ENCODE results near the gene PCNX1.

PCNX1 gene

DNA sequence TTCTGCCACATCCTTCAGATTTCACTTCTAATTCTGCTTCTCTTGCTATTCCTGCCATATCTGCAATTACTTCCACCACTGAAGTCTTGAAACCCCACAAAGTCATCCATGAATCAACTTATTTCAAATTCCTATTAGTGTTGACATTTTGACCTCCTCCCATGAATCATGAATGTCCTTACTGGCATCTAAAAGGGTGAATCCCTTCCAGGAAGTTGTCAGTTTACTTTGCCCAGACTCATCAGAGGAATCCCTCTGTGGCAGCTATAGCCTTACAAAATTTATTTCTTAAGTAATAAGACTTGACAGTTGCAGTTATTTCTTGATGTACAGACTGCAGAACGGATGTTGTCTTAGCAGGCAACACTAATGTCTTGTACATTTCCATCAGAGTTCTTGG, 162.9 kb downstream of the PCNX1 start:
- no peak for DNase-seq (ENCODE audit: low read depth in 1 of 2, low spot score in 1 of 2)

DNA sequence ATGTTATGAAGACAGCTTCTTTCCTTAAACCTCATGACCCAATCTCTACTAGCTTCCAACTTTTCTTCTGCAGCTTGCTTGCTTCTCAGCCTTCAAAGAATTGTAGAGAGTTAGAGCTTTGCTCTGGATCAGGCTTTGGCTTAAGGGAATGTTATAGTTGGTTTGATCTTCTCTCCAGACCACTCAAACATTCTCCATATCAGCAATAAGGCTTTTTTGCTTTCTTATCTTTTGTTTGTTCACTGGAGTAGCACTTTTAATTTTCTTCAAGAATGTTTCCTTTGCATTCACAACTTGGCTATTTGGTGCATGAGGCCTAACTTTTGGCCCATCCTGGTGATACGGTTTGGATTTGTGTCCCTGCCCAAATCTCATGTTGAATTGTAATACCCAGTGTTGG, 163.8 kb downstream of the PCNX1 start:
- no peak for DNase-seq (ENCODE audit: low read depth in 1 of 2, low spot score in 1 of 2)

DNA sequence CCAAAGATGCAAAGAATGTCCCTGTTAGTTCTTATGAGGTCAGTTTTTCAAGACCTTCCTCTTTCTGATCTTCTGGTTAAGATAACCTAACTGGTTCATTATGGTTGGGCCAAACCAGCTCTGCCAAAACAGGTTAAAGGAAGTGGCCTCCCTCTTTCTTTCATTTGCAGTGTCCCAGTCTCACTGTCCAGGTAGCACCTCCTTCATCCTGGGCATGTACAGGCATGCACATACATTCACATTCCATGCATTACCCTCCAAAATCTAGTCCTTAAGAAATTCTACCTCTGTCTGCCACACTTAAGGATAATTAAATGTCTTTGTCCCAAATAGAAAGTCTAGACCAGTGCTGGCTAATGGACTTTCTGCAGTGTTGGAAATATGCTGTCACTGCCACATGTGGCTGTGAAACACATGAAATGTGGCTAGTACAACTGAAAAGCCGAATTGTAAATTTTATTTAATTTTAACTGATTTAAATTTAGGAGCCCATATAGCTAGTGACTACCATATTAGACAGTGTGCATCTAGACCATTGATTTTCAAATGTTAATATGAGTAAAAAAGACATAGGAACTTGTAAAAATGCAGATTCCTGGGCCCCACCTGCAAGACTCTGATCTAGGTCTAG, 169.3 kb downstream of the PCNX1 start:
- DNase-seq (ENCODE audit: low read depth in 1 of 2, low spot score in 1 of 2) = no peak

DNA sequence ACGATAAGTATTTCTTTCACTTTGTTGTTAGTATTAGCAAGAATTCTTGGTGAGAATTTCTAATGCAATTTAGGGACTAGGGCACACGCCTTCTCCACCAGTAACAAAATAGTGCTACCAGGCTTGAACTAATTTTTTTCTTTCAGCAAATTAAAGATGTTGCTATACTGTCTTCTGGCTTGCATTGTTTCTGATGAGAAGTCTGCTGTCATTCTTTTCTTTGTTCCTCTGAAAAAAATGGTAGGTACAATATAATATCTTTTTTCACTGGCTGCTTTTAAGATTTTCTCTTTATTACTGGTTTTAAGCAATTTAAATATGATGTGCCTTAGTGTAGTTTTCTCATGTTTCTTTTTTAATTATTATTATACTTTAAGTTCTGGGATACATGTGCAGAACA, 171.2 kb downstream of the PCNX1 start:
- DNase-seq (ENCODE audit: low read depth in 1 of 2, low spot score in 1 of 2) = no peak

DNA sequence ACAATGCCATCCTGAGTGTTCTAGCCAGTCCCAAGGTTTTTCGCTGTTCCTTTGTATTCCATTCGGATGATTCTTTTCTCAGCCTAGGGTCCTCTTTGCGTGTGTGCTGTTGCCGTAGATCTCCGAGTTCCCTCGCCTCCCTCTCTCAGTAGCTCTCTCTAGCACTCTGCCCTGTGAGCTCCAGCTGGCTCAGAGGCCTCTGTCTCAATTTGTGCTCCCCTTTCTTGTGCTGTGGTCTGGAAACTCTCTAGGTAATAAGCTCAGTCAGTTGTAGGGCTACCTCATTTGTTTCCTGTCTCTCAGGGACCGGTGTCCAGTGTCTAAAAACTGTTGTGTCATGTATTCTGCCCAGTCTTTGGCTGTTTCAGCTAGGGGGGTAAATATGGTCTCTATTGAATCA, 179.3 kb downstream of the PCNX1 start:
- no peak for DNase-seq (ENCODE audit: low read depth in 1 of 2, low spot score in 1 of 2)

DNA sequence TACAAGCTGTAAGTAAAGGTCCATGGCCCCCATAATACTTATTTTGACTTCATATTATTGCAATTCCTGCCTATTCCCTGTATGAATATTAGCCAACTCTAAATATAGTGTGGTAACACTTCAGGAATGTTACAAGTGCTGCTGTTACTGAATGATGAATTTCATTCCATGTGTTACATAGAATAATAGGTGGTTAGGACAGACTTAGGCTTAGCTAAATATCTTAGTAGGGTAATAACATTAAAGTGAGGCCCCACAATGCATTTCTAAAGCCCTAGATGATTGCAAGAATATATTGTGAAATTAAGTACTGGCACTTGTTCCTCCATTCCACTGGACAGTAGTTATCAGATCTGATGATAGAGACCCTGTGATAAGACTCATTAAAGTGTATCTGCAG, 182.7 kb downstream of the PCNX1 start:
- no peak for DNase-seq (ENCODE audit: low read depth in 1 of 2, low spot score in 1 of 2)

DNA sequence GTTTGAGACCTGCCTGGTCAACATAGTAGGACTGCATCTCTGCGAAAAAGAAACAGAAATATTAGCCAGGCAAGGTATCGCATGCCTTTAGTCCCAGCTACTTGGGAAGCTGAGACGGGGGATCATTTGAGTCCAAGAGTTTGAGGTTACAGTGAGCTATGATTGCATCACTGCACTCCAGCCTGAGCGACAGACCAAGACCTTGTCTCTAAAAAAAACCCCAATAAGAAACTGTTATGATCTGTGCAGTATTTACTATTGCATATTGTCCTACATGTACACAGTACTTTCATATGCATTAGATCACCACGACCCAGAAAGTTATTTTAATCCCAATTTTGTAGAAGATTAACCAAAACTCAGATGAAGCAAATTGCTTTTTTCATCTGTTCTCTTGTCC, 187.5 kb downstream of the PCNX1 start:
- no peak for DNase-seq (ENCODE audit: low read depth in 1 of 2, low spot score in 1 of 2)

DNA sequence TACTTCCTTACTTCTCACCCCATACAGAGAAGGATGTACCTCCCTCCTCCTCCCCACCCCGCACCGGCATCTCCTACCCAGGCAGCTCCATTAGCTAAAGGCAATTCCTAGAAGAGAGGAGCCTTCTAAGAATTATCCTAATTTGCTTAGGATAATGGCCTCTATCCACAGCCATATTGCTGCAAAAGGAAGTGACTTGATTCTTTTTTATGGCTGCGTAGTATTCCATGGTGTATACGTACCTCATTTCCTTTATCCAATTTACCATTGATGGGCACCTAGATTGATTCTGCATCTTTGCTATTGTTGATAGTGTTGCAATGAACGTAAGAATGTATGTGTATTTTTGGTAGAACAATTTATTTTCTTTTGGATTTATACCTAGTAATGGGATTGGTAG, 189.7 kb downstream of the PCNX1 start:
- no peak for DNase-seq (ENCODE audit: low read depth in 1 of 2, low spot score in 1 of 2)

DNA sequence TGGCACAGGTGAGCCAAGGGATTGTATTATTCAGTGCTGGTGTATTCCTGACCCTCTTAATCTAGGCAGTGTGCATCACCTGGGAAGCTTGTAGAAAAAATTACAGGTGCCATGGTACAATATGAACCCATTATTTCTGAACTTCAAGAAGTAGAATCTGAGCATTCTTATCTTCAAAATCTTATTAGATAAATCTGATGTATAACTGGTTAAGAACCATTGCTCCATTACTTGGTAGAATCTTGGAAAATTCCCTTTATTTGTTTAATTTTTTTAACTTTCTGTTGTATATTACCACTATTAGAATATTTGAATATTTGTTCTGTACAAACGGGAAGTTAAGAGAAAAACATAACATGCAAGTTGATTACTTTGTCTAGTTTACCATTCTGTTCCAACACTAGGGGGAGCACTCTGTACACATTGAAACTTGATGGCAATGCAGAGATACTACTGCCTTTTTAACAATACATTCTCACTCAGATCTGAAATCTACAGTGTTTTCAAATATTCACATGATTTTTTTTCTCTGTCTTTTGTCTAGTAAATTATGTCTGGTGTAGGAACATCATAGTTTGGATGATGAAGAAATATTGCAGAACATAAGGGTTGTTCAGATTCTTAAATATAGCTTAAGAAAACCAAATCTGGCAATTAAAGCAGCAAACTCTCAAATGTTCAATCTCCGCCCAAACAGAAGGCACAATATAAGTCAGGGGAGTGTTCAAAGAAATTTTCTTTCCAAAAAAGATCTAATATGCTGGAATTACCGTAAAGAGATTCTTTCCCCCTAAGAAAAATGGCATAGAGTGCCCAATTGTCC, 196.6 kb downstream of the PCNX1 start:
- no peak for DNase-seq (ENCODE audit: low read depth in 1 of 2, low spot score in 1 of 2)

DNA sequence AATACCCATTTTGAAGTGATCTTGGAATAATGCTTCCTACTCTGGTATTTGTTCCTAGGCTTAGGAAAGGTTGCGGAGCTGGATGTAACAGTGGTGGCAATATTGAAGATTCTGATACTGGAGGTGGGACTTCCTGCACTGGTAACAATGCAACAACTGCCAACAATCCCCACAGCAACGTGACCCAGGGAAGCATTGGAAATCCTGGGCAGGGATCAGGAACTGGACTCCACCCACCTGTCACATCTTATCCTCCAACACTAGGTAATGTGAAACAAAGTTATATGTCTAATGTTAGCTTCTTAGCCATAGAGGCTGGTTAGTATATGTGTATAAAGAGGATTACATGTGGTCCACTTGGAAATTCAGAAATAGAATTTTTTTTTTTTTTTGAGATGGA, 197.9 kb downstream of the PCNX1 start:
- no peak for DNase-seq (ENCODE audit: low read depth in 1 of 2, low spot score in 1 of 2)

DNA sequence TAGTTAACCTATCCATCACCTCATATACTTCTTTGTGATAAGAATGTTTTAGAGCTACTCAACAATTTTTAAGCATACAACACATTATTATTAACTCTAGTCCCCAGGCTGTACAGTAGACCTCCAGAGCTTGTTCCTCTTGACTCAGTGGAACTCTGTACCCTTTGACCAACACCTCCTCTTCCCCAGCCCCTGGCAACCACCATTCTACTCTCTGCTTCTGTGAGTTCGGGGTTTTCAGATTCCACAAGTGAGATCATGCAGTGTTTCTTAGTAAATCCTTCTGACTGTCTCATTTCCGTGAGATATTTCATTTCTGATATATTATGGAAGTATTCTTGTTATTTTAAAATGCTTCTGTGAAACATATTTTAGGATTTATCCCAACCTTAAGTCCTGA, 200.7 kb downstream of the PCNX1 start:
- no peak for DNase-seq (ENCODE audit: low read depth in 1 of 2, low spot score in 1 of 2)

DNA sequence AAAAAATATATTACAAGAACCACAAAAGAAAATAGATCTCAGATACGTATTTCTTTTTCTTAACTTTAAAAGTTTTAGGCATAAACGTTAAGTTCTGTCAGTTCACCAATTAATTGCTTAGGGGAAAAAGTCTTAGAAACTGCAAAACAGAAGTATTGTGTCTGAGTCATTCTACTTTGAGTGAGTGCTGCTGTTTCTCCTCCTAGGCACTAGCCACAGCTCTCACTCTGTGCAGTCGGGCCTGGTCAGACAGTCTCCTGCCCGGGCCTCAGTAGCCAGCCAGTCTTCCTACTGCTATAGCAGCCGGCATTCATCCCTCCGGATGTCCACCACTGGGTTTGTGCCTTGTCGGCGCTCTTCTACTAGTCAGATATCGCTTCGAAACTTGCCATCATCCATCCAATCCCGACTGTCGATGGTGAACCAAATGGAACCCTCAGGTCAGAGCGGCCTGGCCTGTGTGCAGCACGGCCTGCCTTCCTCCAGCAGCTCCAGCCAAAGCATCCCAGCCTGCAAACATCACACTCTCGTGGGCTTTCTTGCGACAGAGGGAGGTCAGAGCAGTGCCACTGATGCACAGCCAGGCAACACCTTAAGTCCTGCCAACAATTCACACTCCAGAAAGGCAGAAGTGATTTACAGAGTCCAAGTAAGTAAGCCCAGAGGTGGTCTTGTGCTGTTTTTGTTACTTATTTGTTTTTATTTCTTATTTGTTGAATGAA, 201.3 kb downstream of the PCNX1 start:
- no peak for DNase-seq (ENCODE audit: low read depth in 1 of 2, low spot score in 1 of 2)

DNA sequence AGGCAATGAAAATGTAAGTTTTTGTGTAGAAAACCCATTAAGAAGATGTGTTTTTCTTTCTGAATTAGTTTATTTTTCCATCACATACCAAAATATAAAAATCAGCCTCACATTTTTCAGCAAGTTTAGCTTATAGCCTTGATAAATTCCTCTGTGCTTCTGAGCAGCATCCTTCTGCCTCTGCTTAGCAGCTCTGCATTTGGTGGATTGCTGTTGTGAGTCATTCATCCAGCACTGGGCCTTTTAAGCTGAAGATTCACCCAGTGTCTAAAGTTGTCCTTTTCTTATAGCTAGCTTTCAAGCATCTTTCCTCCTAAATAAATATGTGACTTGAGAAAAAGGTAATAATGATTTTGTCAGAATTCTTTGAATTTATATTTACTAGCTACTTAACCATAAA, 206.1 kb downstream of the PCNX1 start:
- no peak for DNase-seq (ENCODE audit: low read depth in 1 of 2, low spot score in 1 of 2)

DNA sequence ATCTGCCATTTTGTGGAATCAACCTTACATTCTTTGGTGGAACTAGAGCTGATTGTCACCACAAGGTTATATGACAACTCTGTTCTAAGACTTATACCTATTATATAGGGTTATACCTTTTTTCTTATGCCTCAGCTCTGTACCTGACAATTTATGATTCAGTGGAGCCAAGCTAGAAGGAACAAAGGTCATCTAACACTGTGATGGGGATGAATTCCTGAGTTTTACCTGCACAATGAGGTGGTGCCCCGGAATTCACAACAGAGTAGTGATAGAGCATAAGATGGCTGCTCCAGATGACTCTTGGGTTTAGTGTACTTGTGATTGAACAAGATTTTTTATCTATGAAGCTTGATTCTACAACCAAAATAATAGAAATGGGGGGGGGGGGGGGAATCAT, 207.3 kb downstream of the PCNX1 start:
- DNase-seq (ENCODE audit: low read depth in 1 of 2, low spot score in 1 of 2) = no peak

DNA sequence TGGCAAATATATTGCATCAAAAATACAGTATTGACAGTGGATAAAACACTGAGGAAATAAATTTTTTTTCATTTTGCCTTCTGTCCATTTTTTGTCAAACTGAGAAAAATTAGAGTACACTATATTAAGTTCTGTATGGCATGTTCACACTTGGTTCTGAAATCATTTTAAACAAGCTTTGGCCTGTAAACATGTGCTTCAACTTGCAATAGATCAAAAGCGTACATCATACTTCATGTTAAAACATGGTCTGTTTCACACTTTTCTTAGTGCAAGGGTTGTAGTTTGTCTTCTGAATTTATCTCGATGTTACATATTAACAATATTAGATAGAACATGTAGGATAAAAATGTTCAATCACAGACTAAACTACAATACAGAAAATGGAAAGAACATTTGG, 208.0 kb downstream of the PCNX1 start:
- no peak for DNase-seq (ENCODE audit: low read depth in 1 of 2, low spot score in 1 of 2)

DNA sequence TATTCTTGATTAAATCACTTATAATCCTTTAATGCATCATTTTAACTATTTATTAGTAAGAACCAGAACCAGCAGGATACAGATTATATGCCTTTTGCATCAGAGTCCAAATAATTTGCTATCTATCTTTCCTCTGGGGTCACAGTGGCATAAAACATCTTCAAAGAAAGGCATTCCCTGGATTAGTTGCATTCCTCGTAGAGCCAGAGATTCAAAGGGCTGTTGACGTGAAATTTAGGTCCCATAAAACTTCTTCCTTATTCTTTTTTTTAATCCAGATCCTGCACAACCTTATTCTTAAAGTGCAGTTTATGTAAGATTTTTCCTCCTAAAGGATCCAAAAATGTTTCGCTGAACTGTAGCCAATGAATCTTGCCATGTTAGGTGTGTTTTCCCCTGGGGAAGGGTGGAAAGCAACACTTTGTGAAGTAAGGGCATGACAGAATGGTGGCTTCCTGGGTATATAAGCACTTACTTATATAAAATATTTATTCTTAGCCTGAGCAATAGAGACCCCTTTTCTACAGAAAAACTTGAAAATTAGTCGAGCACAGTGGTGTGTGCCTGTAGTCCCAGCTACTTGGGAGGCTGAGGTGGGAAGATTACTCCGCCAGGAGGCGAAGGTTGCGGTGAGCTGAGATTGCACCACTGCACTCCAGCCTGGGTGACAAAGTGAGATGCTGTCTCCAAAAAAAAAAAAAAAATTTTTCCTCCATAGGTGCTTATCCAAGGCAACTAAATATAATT, 208.7 kb downstream of the PCNX1 start:
- no peak for DNase-seq (ENCODE audit: low read depth in 1 of 2, low spot score in 1 of 2)

DNA sequence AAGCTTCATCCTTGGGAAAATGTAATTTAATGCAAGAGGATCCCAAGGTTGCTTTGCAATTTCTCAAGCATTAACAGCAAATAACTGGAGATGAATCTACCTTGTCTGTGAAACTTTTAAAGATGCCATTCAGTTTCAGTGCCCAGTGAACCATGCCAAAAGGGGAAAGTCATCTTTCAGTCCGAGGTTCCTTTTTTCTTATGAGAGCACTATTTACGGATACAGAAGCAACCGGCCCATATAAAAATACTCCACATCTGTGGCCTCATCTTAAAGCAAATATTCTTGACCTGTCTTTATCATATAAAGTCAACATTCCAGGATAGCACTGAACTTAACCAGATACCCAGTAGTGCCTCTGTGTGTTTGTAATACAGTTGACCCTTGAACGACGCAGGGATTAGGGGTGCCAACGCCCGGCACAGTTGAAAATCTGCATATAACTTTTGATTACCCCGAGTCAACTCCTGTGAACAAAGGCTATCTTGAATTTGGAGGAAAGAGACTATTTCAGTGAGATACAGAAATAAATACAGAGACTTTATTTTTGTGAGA, 209.4 kb downstream of the PCNX1 start:
- DNase-seq (ENCODE audit: low read depth in 1 of 2, low spot score in 1 of 2) = no peak

DNA sequence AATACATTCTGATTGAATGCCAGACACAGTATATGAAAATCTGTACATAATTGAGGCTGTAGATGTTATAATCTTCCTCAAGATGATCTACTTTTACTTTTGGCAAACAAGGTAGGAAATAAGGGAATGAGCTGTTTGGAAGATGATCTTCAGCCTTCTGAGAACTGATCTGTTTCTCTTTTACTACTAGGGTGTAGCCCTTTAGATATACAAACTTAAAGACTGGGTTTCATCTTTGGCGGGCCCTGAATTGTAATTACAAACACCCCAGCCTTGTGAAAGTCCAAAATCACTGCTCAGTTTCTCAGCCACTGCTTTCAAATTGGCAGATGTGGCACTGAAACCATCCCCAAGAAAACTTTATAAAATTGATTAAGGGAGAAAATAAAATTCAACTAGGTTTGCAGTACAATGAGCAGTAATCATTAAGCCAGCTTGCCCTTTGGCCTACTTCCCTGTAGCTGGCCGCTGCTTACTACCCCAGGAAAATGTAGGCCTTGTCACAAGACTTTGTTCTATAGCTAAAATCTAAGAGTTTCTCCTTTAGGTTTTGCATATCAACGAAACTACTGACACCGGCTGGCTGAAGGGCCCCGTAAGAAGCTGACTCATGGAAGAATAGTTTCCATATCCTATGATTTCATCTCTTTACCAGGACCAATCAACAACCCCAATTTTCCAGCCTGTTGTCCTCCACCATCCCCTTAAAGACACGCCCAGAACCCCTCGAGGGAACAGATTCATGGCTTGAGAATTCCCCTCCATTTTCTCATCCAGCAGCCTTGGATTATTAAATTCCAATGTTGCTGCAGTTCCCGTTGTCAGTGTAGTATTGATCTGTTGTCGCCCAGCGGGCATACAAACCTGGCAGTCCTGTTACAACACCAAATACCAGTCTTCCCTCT, 210.8 kb downstream of the PCNX1 start:
- DNase-seq (ENCODE audit: low read depth in 1 of 2, low spot score in 1 of 2) = no peak

DNA sequence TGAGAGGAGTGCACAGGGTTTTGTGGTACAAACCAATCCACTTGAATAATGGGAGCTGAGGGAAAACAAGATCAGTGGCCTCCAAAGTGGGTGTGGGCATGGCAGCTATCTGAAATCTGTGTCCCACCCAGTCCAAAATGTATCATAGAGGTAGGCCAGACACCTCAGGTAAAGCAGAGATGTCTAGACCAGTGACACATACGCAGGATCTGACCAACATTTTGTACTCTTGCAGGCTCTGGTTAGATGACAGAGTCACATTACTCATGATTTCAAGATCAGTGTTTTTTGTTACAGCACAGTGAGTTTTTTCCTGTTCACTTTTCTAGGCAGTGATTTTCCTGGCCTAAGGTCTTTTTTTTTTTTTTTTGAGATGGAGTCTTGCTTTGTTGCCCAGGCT, 211.8 kb downstream of the PCNX1 start:
- DNase-seq (ENCODE audit: low read depth in 1 of 2, low spot score in 1 of 2) = no peak

DNA sequence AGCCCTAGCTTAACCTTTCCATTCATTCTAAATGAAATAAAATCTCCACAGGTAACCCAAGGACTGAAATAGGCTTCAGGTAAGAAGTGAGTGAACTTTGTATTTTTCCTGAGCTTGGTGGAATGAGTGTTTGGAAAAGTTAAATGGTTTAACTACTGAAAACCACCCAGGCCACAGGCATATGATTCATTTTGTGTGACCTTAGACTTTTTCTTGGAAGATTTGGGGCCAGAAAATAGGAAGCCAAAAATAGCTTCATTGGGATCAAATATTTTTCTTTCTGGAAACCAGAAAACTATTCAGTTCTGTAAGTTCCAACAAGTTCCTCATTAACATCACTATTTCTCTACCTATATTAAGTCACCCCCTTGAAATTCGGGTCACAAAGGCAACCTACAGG, 212.6 kb downstream of the PCNX1 start:
- DNase-seq (ENCODE audit: low read depth in 1 of 2, low spot score in 1 of 2) = no peak
